Kidney (tissue), 14 donors: Measurements from ENCODE around the gene TNS3. TPM values are rescaled to one million over a fixed set of nuclear protein-coding genes. Genes with fewer than 3 reads are reported as not detected.

Experiments used
- DNase-seq, 5 donors: peaks; one replicate each; pipeline ENCODE4 v3.0.0-alpha.2; 2013 to 2020
- FAIRE-seq: peaks from 2 replicates; lab custom pipeline; 2012; peaks lifted over from hg19 to GRCh38; lab: Jason Lieb, UNC
- H3K27ac ChIP-seq, 2 donors: one replicate each; pipeline ENCODE4 v1.7.0; 2013; ENCODE audit warnings: low read depth in 2 of 2, low read length in 2 of 2, inconsistent platforms in 1 of 2
- H3K27me3 ChIP-seq: one replicate; pipeline ENCODE4 v1.7.1; 2013; ENCODE audit warnings: low read length, inconsistent platforms; ENCODE audit not compliant: control insufficient read depth, insufficient read depth
- H3K36me3 ChIP-seq, 3 donors: one replicate each; pipeline versions ENCODE4 v1.7.0 to v1.7.1; 2013; ENCODE audit warnings: low read length in 3 of 3, control low read depth in 1 of 3, inconsistent platforms in 1 of 3; ENCODE audit not compliant: insufficient read depth in 3 of 3, control insufficient read depth in 2 of 3
- H3K4me1 ChIP-seq, 3 donors: one replicate each; pipeline versions ENCODE4 v1.7.0 to v1.7.1; 2013; ENCODE audit warnings: low read length in 3 of 3, inconsistent platforms in 1 of 3, low read depth in 1 of 3; ENCODE audit not compliant: control insufficient read depth in 2 of 3, insufficient read depth in 2 of 3
- H3K4me3 ChIP-seq, 3 donors: one replicate each; pipeline versions ENCODE4 v1.7.0 to v1.8.1; 2013; ENCODE audit warnings: low read length in 3 of 3, control low read depth in 1 of 3, inconsistent platforms in 1 of 3
- H3K9ac ChIP-seq, 3 donors: one replicate each; pipeline versions ENCODE4 v1.7.0 to v1.7.1; 2013; ENCODE audit warnings: low read length in 3 of 3, control low read depth in 1 of 3, inconsistent platforms in 1 of 3
- H3K9me3 ChIP-seq, 3 donors: one replicate each; pipeline versions ENCODE4 v1.7.0 to v1.7.1; 2013; ENCODE audit warnings: low read length in 3 of 3, control low read depth in 1 of 3, inconsistent platforms in 1 of 3; ENCODE audit not compliant: control insufficient read depth in 2 of 3, insufficient read depth in 1 of 3
- intact Hi-C: fragments of 100-400 bp; cut with DNase I; formaldehyde crosslinking; loops from one replicate; pipeline ENCODE4 v1.11.1; 2022
- polyA plus RNA-seq: library from polyadenylated mRNA; stranded (reverse); fragments of 350-450 nt; fragmentation: Illumina TruSeq; extraction: RNeasy Lipid Tissue Mini Kit (QIAGEN cat#74804); gene quantifications from one replicate; pipeline ENCODE4 v1.2.3, GENCODE V29; 2014; ENCODE audit warnings: low read depth, low replicate concordance; ENCODE audit not compliant: insufficient read depth
- total RNA-seq: library from RNA; stranded (reverse); fragmentation: NEBNext Ultra II Directional; extraction: Animal tissue kit (Norgen Biotek cat#: 25700); gene quantifications from one replicate; pipeline ENCODE4 v1.2.1, GENCODE V29; 2021
- TF ChIP-seq, protein P1 (sequence below): IDR thresholded peaks from 3 replicates; pipeline ENCODE4 v1.5.1; 2012; ENCODE audit warnings: mild to moderate bottlenecking, moderate library complexity, borderline replicate concordance; ENCODE audit not compliant: insufficient read depth; ENCODE audit errors: extremely low read depth
- donor health status: control.
- donor health status: control.
- donor health status: control.
- donor health status: control.
- donor health status: control.
- donor health status: DM: yes; HTN: yes; CAD: no.
- donor health status: Normal renal cell carcinoma (clear cell type).

The TNS3 gene
- total and polyA plus RNA-seq, 2 donors from 2014 or later: 38.4 to 198 TPM

DNA sequence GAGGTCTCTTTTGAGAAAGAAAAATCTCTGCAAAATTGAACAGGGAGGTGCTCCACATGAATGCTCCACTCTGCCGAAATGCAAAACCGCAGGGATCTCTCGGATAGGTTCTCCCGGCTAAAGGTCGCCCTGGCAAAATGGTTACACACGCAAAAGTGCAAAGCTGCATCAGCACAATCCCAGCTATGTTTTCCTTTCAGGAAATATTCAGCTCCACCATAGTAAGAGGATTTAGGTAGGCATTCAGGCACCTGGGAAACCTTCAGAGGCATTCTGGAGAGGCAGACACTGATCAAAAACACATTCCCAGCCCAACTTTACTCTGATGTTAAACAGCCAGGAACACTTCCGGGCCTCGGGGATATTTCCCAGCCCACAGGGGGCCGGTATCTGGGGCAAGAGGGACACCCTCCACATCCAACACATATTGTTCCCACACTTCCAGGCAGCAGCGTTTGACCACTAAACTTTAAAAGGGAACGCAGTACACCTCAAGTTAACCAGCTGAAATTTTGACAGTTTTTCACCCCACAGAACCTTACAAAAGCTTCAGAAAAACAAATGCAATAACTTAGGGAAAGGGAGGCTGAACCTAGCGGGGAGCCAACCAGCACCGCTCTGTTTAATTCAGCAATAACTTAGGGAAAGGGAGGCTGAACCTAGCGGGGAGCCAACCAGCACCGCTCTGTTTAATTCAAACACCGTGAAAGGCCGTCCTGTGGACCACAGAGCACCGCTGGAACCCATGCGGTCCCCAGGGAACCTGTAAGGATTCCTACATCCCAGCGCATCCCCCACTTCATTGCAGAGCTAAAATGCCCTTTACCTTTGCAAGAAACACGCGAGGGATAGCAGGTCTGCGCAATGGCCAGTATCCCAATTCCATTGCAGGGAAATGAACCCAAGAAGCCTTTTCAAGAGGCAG is 45.9 kb downstream of the TNS3 start:
- no peak for FAIRE-seq
- H3K9me3 ChIP-seq: no peaks in the 10 kb centered on the region
- peak overlapping the region; percentile 52 to 75 for H3K27ac ChIP-seq
- peak overlapping the region in 1 of 3 donors; percentile 17 for H3K9ac ChIP-seq
- H3K36me3 ChIP-seq: no peaks in the 10 kb centered on the region
- no peaks in the 10 kb centered on the region for H3K27me3 ChIP-seq
- intact Hi-C loops: no loop called here
- H3K4me3 ChIP-seq: peak overlapping the region; percentile 57 to 75 (median 67)
- TF ChIP-seq, protein P1, sequence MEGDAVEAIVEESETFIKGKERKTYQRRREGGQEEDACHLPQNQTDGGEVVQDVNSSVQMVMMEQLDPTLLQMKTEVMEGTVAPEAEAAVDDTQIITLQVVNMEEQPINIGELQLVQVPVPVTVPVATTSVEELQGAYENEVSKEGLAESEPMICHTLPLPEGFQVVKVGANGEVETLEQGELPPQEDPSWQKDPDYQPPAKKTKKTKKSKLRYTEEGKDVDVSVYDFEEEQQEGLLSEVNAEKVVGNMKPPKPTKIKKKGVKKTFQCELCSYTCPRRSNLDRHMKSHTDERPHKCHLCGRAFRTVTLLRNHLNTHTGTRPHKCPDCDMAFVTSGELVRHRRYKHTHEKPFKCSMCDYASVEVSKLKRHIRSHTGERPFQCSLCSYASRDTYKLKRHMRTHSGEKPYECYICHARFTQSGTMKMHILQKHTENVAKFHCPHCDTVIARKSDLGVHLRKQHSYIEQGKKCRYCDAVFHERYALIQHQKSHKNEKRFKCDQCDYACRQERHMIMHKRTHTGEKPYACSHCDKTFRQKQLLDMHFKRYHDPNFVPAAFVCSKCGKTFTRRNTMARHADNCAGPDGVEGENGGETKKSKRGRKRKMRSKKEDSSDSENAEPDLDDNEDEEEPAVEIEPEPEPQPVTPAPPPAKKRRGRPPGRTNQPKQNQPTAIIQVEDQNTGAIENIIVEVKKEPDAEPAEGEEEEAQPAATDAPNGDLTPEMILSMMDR: no peak
- peak in 1 of 5 donors; percentile 32 for DNase-seq
- peaks cover 17 to 50% (median 31%) of the 10 kb centered on the region in 3 donors for H3K4me1 ChIP-seq

DNA sequence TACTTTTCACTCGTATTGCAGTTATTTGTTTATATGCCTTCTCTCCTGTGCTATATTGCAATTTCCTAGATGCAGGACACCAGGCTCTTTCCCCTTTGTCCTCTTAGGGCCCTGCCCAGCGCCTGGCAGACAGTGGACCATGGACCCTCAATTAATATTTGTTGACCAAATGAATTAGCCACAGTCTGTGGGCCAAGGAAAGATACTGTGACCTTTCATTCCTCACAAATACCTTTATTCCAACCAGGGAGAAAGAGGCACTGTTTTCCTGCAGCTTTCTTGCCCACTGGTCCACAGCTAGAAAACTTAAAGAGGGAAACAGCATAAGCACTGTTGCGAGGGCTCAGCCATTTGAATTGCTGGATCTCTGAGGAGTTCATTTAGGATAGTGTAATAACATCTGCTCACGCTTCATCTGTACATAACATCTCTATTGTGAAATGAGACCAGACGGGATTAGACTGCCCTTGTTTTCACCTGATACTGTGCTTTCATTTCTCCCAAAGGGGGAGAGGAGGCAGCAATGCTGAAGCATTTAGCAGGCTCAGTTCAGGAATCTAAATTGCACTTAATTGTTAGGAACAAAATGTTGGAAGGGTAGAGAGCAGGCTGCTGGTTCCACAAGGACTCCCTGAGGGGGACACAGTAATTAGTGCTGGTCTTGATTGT is 46.7 kb downstream of the TNS3 start:
- peak in 2 of 5 donors; percentile 32 to 47 for DNase-seq
- no peak for FAIRE-seq
- TF ChIP-seq, protein P1: no peak
- intact Hi-C loops: no loop called here
- H3K9ac ChIP-seq: peak overlapping the region in 1 of 3 donors; percentile 8
- no peaks in the 10 kb centered on the region for H3K27me3 ChIP-seq
- H3K27ac ChIP-seq: peak overlapping the region; percentile 52 to 75
- H3K4me1 ChIP-seq: peaks cover 11 to 44% (median 23%) of the 10 kb centered on the region in 3 donors
- H3K4me3 ChIP-seq: peak overlapping the region in 2 of 3 donors; percentile 21 to 67
- no peaks in the 10 kb centered on the region for H3K9me3 ChIP-seq
- no peaks in the 10 kb centered on the region for H3K36me3 ChIP-seq

DNA sequence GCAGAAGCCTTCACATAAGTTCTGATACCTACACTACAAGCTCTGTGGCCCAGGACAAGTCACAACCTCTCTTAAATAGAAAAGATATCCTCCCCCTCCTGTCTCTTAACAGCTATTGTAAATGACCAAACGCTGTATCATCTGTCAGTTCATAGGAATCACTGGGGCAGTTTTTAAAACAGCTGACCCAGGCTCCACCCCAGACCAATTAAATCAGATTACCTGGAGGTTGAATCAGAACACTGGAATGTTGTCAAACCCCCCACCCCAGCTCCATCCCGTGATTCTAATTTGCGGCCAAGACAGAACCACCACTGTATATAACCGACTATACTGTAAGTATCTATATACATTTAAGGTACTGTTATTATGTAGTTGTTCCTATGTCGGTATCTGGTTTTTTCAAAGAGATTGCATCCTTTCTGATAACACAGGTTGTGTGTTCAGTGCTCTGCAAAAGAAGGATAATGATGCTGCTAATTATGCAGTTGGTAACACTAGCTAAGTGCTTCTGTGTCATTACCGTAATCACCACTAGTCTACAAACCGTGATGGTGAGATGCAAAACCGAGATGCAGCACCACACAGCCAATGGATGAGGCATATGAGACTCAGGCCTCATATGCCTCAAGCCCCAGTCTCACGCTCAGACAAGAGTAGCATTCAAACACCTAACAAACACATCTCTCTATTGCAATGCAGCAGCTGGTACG is 47.4 kb downstream of the TNS3 start:
- Histone ChIP-seq H3K4me1 (peaks cover 9 to 44% (median 18%) of the 10 kb centered on the region in 3 donors), H3K36me3 (no peaks in the 10 kb centered on the region), H3K9me3 (no peaks in the 10 kb centered on the region), H3K27me3 (no peaks in the 10 kb centered on the region), H3K9ac (peak overlapping the region in 1 of 3 donors; percentile 7), H3K4me3 (no peak overlapping the region), H3K27ac (peak overlapping the region; percentile 10 to 52)
- intact Hi-C loops: no loop called here
- DNase-seq (peak in 1 of 5 donors; percentile 34), FAIRE-seq (no peak)
- TF ChIP-seq, protein P1: no peak
